Stimulated activated CD8-positive, alpha-beta memory T cell treated with anti-CD3 and anti-CD28 coated beads, Interleukin-4, amount 100 ng/mL, for 48 hours (primary cell): Measurements from ENCODE around the gene CYTIP.
"Not testable (repeated sequence)": the region's sequence is repeated elsewhere in the genome, so short reads cannot be mapped to it uniquely, and the experiment has no call there.

ENCODE experiments used
- DNase-seq: peaks from one replicate; pipeline ENCODE4 v3.0.0-alpha.2; 2020

Gene CYTIP

GRCh38 chr2:157421331-157421944 lies 22.5 kb downstream of the CYTIP start:
- no peak for DNase-seq

GRCh38 chr2:157420771-157421323 lies 23.0 kb downstream of the CYTIP start:
- no peak for DNase-seq

GRCh38 chr2:157419031-157419575 lies 24.8 kb downstream of the CYTIP start:
- DNase-seq: no peak

GRCh38 chr2:157418239-157418641 lies 25.6 kb downstream of the CYTIP start:
- no peak for DNase-seq

GRCh38 chr2:157415591-157416101 lies 28.2 kb downstream of the CYTIP start:
- no peak for DNase-seq

DNA sequence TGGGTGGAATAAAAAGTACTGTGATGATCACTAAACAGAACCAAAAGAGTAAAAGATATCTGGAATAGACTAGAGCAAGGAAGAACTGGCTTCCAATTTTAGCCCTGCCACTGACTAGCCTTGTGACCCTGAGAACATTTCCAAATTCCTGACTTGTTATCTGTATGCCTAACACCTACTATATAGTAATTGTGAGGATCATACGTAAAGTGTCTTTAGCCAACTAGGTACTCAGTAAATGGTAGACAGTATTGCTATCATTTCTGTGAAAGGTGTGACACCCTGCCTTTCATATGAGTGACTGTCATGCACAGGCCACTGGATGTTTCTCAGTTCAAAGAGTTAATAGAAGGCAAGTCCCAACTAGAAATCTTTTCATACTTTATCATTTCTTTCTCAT lies 29.8 kb downstream of the CYTIP start:
- DNase-seq: no peak

DNA sequence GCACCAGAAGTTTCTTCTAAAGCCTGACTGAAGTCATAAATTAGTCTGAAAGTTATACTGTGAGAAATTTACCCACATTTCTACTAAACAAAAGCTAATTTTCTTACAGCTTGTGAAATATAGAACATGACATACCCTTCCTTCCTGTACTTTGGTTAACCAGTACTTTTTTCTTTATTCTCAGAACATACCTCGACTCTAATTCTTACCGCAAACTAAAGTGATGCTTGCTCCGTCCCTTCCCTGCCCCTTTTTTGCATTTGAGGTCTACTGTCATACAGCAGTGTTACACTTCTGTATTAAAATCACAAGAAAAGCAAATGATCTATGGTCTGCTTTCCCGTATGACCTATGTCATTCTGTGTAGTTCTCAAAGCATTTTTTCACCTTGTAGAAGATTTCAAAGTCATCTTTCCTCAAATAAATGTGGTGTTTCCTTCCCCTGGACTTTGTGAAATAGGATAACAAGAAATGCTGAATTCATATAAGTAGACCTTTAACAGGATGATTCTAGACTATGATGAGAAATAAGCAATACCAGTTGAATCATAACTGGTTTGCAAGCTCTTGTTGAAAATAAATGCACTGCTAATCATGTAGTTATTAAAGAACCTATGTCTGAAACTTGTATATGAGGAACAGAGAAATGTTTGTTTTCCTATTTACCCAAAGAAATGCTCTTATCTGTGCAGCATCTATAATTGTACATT lies 30.4 kb downstream of the CYTIP start:
- peak; percentile 52 for DNase-seq

DNA sequence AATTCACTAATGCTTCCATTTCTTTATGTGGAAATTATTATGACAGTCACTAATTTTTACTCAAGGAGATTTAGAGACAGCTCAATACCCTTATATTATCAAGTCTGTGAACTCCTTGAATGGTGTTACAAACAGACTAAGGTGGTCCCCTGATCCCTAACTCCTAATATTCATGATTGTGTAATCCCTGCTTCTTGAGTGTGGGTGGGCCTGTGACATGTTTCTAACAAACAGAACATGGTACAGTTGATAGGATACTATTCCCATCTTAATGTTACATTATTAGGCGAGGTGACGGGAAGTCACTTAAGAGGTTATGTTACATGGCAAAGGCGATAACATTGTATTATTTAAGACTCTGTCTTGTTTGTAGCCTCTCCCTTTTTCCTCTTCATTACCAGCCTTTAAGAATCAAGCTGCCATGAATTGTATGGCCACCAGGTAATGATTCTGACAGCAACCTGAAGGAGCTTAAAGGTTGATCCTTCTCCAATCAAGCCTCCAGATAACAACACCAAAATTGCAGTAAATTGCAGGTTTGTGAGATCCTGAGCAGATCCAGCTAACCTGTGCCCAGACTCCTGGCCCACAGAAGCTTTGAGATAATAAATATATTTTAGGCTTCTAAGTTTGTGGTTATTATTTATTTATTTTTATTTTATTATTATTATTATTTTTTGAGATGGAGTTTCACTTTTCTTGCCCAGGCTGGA lies 32.1 kb downstream of the CYTIP start:
- DNase-seq: no peak

- DNase-seq: not testable (repeated sequence)
These were observed 38.5 kb downstream of the CYTIP start for GRCh38 chr2:157405398-157405797.

- DNase-seq: peak; percentile 62
These were observed 39.5 kb downstream of the CYTIP start for GRCh38 chr2:157404363-157404762.

DNA sequence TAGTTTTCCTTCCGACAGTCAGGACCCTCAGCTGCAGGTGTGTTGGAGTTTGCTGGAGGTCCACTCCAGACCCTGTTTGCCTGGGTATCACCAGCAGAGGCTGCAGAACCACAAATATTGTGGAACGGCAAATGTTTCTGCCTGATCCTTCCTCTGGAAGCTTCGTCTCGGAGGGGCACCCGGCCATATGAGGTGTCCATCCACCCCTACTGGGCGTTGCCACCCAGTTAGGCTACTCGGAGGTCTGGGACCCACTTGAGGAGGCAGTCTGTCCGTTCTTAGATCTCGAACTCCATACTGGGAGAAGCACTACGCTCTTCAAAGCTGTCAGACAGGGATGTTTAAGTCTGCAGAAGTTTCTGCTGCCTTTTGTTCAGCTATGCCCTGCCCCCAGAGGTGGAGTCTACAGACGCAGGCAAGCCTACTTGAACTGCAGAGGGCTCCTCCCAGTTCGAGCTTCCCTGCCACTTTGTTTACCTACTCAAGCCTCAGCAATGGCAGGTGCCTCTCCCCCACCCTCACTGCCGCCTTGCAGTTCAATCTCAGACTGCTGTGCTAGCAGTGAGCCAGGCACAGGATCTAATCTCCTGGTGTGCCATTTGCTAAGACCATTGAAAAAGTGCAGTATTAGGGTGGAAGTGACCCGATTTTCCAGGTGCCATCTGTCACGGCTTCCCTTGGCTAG lies 40.9 kb downstream of the CYTIP start:
- DNase-seq: not testable (repeated sequence)

GRCh38 chr2:157395811-157396210 lies 48.1 kb downstream of the CYTIP start:
- DNase-seq: no peak

DNA sequence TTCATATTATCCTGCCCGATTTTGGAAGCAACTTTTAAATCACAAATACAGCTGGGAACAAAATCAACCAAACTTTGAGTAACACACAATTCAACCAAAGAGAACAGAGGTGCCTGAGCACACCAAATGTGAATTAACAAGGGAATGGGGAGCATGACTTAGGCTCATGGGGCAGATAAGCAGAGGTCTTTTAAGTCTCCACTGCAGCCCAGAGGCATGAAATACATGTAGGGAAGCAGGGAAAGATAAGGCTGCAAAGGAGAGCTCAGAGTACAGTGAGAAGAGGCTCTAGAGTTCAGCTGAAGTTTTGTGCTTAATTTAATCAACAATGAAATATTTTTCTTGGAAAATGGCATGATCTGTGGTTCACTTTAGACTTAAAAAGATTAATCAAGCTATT lies 49.0 kb downstream of the CYTIP start:
- DNase-seq: no peak

- DNase-seq: no peak
These were observed 50.5 kb downstream of the CYTIP start for GRCh38 chr2:157393348-157393747.

GRCh38 chr2:157388827-157389226 lies 55.1 kb downstream of the CYTIP start:
- no peak for DNase-seq

DNA sequence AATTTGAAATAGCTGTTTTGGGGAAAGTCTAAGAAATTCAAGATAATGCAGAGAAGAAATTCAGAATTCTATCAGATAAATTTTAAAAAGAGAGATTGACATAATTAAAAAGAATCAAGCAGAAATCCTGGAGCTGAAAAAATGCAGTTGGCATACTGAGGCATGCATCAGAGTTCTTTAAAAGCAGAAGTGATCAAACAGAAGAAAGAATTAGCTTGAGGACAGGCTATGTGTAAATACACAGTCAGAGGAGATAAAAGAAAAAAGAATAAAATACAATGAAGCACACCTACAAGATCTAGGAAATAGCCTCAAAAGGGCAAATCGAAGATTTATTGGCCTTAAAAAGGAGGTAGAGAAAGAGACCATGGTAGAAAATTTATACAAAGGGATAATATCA lies 57.1 kb downstream of the CYTIP start:
- DNase-seq: no peak

DNA sequence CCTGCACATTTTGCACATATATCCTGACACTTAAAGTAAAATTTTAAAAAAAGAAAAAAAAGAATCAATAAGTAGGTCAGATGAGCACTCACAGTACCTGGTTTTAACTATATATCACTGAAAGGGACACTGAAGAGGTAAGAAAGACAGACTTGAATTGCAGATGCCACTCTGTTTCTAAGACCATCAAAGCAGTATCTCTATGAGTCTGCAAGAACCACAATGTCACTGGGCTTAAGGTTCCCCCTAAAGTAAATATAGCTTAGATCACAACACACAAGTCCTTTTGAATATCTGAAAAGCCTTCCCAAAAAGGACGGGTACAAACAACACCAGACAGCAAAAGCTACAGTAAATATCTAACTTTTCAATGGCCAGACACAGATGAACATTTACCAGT lies 57.6 kb downstream of the CYTIP start:
- no peak for DNase-seq

DNA sequence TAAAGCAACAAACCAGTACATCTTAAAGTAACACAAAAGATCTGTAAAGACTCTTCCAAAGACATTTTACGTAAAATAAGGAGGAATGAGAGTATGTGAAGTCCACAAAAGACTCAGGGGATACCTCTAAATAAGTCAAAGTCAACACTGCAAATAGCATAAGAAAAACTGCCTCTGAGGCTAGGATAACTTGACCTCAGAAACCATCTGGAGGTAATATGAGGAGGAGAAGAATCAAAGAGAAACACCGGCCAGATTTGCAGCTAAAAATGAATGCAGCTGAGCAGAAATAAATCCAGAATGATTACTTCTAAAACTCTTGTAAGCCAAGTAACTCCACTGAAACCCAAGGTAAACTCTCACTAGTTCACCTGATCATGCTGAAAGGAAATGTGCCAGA lies 66.0 kb downstream of the CYTIP start:
- no peak for DNase-seq

DNA sequence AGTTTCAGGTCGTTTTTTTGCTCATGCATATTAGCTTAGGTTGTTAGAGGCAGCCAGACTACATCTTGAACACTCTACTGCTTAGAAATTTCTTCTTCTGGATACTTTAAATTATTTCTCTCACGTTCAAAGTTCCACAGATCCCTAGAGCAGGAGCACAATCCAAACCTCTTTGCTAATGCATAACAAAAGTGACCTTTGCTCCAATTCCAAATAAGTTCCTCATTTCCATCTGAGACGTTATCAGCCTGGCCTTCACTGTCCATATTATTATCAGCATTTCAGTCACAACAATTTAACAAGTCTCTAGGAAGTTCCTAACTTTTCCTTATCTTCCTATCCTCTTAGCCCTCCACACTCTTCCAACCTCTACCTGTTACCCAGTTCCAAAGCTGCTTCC lies 67.8 kb downstream of the CYTIP start:
- DNase-seq: no peak

- no peak for DNase-seq
These were observed 68.5 kb downstream of the CYTIP start for GRCh38 chr2:157375384-157375783.

- DNase-seq: not testable (repeated sequence)
These were observed 75.4 kb downstream of the CYTIP start for GRCh38 chr2:157368508-157368907.

DNA sequence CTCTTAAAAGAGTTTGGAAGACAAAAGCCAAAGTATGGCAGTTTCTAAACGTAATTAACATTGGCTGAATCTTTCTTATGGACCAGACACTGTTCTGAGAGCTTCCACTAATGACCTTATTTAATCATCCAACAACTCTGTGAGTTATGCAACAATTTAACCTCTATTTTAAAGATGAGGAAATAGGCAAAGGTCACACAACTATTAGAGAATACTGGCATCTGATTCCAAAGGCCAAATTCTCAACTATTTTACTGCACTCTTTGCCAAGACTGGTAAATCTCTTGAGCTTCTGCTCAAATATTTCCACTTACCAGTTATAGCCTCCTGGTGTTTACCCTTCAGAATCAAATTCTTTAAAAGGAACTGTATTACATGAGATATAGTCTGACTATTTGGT lies 76.2 kb downstream of the CYTIP start:
- no peak for DNase-seq
